ENCODE data around the gene SH3RF3. TPM values are rescaled to one million over a fixed set of nuclear protein-coding genes. Genes with fewer than 3 reads are reported as not detected.

The SH3RF3 gene
- total and polyA plus RNA-seq, 9 of the 15 experiments (the other 6 are each of a cell fraction or from before 2014, with no cell fraction given), result 0.02 TPM; not detected in 8

DNA sequence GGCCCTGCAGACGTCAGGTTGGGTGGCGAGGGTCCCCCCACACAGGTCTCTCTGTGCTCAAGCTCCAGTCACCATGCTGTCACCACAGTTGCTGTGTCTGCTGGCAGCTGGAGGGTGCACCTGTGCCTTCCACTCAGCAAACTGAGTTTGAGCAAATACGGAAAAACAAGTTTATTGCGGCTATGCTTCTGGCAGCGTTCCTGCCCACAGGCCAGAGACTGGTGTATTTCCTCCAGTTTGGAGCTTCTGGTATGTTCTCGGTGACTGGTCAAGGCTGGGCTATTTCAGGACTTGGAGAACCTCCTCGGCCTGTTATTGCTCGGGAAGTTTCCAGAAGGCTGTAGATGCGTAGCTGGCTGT, 352.2 kb downstream of the SH3RF3 start (continued):
- TF ChIP-seq ZNF253 (CRISPR knock-in tag; conservative IDR thresholded peaks at IDR 0.05) (no peak), XRCC3 (IDR thresholded peaks at IDR 0.05) (no peak), RBM15 (IDR thresholded peaks at IDR 0.05; ENCODE audit: insufficient read depth, low read length) (no peak), YBX1 (IDR thresholded peaks at IDR 0.05) (no peak), POLR3A (IDR thresholded peaks at IDR 0.05; ENCODE audit: borderline replicate concordance, extremely low read depth, insufficient read depth, insufficient read length) (no peak), CBFA2T2 (conservative IDR thresholded peaks at IDR 0.05) (no peak), NCOA6 (IDR thresholded peaks at IDR 0.05) (no peak)
- TF ChIP-seq, protein P1, sequence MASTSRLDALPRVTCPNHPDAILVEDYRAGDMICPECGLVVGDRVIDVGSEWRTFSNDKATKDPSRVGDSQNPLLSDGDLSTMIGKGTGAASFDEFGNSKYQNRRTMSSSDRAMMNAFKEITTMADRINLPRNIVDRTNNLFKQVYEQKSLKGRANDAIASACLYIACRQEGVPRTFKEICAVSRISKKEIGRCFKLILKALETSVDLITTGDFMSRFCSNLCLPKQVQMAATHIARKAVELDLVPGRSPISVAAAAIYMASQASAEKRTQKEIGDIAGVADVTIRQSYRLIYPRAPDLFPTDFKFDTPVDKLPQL (IDR thresholded peaks at IDR 0.05; ENCODE audit: extremely low read depth, insufficient read length), result no peak

DNA sequence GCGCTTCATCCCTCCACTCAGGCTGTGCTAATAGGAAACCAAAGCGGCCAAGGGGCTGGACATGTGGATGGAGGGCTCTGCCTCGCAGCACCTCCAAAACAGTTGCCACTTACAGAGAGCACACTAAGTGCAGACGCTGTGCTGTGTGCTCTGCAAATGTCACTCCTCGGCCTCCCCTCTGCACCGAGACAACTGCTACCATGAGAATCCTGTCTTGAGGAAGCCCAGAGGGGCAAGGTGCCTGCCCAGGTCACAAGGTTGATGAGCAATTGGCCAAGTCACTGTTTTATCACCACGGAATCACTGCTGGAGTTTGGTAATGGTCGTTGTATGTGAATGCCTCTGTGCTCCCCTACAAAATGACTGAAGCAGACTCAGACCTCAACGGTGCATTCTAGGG, 352.6 kb downstream of the SH3RF3 start:
- H4K20me1 ChIP-seq (replicated peaks; ENCODE audit: control insufficient read depth, insufficient read depth, low read length), result 0 out of 2 replicates have a peak, but pooled peaks cover 3% of the 10 kb centered on the region
- H3K36me3 ChIP-seq (ENCODE audit: control insufficient read depth, insufficient read depth, low read length), result no peaks in the 10 kb centered on the region
- ChIA-PET POLR2A (no interaction called here), CTCF (ENCODE audit: low intra/inter-chr PET ratio) (no interaction called here)
- no peak overlapping the region for H3K4me2 ChIP-seq (ENCODE audit: insufficient read depth, low read length)
- no peak overlapping the region for H2AFZ ChIP-seq (ENCODE audit: low read depth, low read length)
- 0% methylated on average over 9 of the region's 9 CpGs for WGBS (ENCODE audit: insufficient coverage, low coverage, missing lambda C conversion rate)
- H3K9me3 ChIP-seq (replicated peaks; ENCODE audit: control insufficient read depth, insufficient read depth, low read depth, low read length), result no peaks in the 10 kb centered on the region
- H3K9me1 ChIP-seq (ENCODE audit: control insufficient read depth, insufficient read depth, low read length), result peaks cover 2% of the 10 kb centered on the region
- DNase-seq (ENCODE audit: extremely low read depth in 1 of 4, low spot score in 3 of 4), result no peak
- no peaks in the 10 kb centered on the region for H3K4me1 ChIP-seq (replicated peaks in 1 of 2; ENCODE audit: control insufficient read depth in 2 of 2, insufficient read depth in 2 of 2, low read length in 2 of 2)
- H3K27ac ChIP-seq (ENCODE audit: extremely low read depth, low read depth, low read length), result no peak overlapping the region
- FAIRE-seq, result no peak
- H3K4me3 ChIP-seq, result no peak overlapping the region
- BruUV-seq (replicated peaks), result no TSS peak
- no peaks in the 10 kb centered on the region for H3K79me2 ChIP-seq (ENCODE audit: control insufficient read depth, insufficient read depth, low read length)
- in situ Hi-C loops (cut with MboI) (no loop called here), intact Hi-C loops (cut with micrococcal nuclease) (no loop called here)
- peaks cover 30 to 81% of the 10 kb centered on the region in 2 experiments for H3K27me3 ChIP-seq (ENCODE audit: control insufficient read depth in 2 of 2, insufficient read depth in 2 of 2, low read length in 2 of 2)
- no peak overlapping the region for H3K9ac ChIP-seq (ENCODE audit: insufficient read depth in 1 of 2, low read depth in 2 of 2, low read length in 2 of 2)
- no peak for ATAC-seq
- TF ChIP-seq MYBL2 (IDR thresholded peaks at IDR 0.05; ENCODE audit: low read depth) (no peak), MYBL2 (CRISPR knock-in tag; IDR thresholded peaks at IDR 0.05; ENCODE audit: borderline replicate concordance) (no peak), SAFB2 (IDR thresholded peaks at IDR 0.05; ENCODE audit: borderline replicate concordance, low read depth, low read length, severe bottlenecking) (no peak), YBX1 (IDR thresholded peaks at IDR 0.05) (no peak), CREBBP (IDR thresholded peaks at IDR 0.05; ENCODE audit: low read depth, low read length) (no peak), BRCA1 (IDR thresholded peaks at IDR 0.05) (no peak), BRCA1 (CRISPR knock-in tag; IDR thresholded peaks at IDR 0.05) (no peak), PYGO2 (tag; IDR thresholded peaks at IDR 0.05) (no peak)
- TF ChIP-seq, protein P2, sequence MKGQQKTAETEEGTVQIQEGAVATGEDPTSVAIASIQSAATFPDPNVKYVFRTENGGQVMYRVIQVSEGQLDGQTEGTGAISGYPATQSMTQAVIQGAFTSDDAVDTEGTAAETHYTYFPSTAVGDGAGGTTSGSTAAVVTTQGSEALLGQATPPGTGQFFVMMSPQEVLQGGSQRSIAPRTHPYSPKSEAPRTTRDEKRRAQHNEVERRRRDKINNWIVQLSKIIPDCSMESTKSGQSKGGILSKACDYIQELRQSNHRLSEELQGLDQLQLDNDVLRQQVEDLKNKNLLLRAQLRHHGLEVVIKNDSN (CRISPR knock-in tag; IDR thresholded peaks at IDR 0.05), result no peak
- TF ChIP-seq, protein P3, sequence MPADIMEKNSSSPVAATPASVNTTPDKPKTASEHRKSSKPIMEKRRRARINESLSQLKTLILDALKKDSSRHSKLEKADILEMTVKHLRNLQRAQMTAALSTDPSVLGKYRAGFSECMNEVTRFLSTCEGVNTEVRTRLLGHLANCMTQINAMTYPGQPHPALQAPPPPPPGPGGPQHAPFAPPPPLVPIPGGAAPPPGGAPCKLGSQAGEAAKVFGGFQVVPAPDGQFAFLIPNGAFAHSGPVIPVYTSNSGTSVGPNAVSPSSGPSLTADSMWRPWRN (IDR thresholded peaks at IDR 0.05; ENCODE audit: low read depth), result no peak
- TF ChIP-seq, protein P4, sequence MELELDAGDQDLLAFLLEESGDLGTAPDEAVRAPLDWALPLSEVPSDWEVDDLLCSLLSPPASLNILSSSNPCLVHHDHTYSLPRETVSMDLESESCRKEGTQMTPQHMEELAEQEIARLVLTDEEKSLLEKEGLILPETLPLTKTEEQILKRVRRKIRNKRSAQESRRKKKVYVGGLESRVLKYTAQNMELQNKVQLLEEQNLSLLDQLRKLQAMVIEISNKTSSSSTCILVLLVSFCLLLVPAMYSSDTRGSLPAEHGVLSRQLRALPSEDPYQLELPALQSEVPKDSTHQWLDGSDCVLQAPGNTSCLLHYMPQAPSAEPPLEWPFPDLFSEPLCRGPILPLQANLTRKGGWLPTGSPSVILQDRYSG (tag; conservative IDR thresholded peaks at IDR 0.05; ENCODE audit: low read depth), result no peak
- TF ChIP-seq, protein P5, sequence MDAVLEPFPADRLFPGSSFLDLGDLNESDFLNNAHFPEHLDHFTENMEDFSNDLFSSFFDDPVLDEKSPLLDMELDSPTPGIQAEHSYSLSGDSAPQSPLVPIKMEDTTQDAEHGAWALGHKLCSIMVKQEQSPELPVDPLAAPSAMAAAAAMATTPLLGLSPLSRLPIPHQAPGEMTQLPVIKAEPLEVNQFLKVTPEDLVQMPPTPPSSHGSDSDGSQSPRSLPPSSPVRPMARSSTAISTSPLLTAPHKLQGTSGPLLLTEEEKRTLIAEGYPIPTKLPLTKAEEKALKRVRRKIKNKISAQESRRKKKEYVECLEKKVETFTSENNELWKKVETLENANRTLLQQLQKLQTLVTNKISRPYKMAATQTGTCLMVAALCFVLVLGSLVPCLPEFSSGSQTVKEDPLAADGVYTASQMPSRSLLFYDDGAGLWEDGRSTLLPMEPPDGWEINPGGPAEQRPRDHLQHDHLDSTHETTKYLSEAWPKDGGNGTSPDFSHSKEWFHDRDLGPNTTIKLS (IDR thresholded peaks at IDR 0.05; ENCODE audit: borderline replicate concordance, low read depth), result no peak
